ENCODE data around the gene F2RL1.
"Not testable (repeated sequence)": the region's sequence is repeated elsewhere in the genome, so short reads cannot be mapped to it uniquely, and the experiment has no call there.

F2RL1 gene

DNA sequence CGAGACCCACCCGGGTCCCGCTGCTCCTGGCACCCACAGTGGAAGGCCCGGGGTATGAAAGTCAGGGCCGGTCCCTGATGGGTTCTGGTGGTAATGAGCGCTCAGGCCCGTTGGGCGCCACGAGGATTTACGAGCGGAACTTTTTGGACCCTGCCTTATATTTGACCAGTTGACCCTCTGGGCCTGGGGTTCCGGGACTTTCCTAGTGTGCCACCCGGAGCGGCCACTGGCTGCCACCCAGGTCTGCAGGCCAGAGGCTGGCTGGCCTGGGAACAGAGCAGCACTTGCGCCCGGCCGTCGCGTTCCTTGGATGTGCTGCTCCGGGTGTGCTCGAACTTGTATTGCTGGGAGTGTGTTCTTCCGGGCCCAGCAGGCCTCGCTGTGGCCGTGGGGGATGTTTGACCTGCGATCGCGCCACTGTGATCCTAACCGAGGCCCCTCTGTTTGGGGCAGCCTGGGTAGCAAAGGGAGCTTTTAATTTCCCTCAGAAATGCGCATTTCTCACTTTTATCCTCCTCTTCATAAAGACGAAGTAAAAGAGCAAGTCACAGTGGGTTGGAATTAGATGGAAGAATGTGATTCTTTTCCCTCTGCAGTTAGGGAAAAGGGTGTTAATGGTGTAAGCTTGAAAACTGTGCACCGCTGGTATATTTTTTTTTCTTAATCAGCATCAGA, 1.2 kb downstream of the F2RL1 start:
- TF ChIP-seq CTCF (IDR thresholded peaks at IDR 0.05; ENCODE audit: insufficient read depth, missing control alignments) = no peak
- no peak for DNase-seq (ENCODE audit: insufficient read length, low spot score)
- no peak for FAIRE-seq

DNA sequence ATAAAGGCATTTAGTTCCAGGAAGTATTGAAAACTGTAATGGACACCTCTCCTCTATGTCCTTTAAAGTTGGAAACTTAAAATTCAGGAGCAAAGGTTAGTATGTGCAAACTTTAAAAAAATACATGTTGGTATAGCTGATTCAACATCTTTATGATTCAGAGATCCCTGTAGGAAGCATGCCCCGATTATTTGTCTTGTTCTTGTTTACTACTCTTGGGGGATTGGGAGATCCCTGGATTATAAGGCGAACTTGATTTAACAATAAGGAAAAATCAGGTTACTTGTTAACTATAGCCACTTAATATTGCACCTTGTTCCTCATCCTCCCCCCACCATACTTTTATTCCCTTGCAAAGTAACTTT, 1.7 kb downstream of the F2RL1 start:
- DNase-seq (ENCODE audit: insufficient read length, low spot score) (no peak), FAIRE-seq (no peak)
- no peak for TF ChIP-seq CTCF (IDR thresholded peaks at IDR 0.05; ENCODE audit: insufficient read depth, missing control alignments)

DNA sequence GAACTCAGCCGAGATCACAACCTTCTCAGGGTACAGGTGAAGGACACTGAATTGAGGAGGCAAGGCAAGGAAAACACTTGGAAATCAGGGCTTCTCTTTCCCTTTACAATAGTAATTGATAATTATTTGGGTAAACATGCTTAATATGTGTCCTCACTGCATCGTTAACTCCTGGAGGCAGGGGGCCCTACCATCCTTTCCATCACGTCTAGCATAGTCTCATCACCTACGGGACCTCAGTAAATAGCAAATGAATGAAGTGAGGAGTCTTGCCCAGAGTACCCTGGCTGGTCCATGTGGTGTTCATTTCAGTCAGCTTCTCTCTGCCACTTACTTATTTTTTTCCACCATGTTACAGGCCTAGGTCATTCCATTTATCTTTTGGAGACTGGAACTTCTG, 2.3 kb downstream of the F2RL1 start:
- TF ChIP-seq CTCF (IDR thresholded peaks at IDR 0.05; ENCODE audit: insufficient read depth, missing control alignments) = no peak
- DNase-seq (ENCODE audit: insufficient read length, low spot score) (no peak), FAIRE-seq (no peak)

DNA sequence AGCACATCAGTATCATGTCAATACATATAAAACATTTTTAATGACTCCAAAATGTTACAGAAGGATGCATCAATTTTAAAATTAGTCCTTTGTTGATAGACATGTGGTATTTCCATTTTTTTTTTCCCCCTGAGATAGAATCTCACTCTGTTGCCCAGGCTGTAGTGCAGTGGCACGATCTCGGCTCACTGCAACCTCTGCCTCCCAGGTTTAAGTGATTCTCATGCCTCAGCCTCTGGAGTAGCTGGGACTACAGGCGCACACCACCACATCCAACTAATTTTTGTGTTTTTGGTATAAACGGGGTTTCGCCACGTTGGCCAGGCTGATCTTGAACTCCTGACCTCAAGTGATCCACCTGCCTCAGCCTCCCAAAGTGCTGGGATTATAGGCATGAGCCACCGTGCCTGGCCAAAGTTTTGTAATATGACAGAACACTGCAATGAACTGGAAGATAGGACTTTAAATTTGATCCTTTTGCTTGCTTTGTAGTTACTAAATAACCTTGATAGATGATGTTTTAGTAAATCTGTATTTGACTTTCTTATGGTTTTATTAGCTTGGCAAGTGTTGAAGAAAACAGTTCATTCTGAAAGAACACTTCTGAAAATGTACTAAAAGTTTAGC, 3.4 kb downstream of the F2RL1 start:
- not testable (repeated sequence) for FAIRE-seq; DNase-seq (ENCODE audit: insufficient read length, low spot score)

- FAIRE-seq; DNase-seq (ENCODE audit: insufficient read length, low spot score): not testable (repeated sequence)
Observed at GRCh38 chr5:76826416-76826815, 7.6 kb downstream of the F2RL1 start.

GRCh38 chr5:76831110-76831452, 12.3 kb downstream of the F2RL1 start:
- FAIRE-seq (no peak), DNase-seq (ENCODE audit: insufficient read length, low spot score) (no peak)
- TF ChIP-seq CTCF (IDR thresholded peaks at IDR 0.05; ENCODE audit: insufficient read depth, missing control alignments) = no peak

DNA sequence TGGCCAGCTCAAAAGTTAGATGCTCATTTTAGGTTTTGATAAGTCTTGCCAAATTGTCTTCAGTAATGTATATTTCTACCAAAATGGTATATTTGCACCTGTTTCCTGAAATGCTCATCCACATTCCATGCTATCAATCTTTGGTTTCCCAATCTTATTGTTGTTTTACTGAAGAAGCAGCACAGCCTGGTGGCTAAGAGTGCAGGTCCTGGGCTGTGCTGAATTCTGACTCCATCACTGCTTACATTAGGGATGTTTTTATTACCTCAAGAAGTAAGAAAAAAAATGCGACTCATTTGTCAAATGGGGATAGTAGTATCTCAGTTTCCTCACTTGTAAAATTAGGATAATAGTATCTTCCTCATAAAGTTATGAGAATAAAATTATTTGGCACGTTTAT, 17.4 kb downstream of the F2RL1 start:
- no peak for TF ChIP-seq CTCF (IDR thresholded peaks at IDR 0.05; ENCODE audit: insufficient read depth, missing control alignments)
- no peak for DNase-seq (ENCODE audit: insufficient read length, low spot score)

DNA sequence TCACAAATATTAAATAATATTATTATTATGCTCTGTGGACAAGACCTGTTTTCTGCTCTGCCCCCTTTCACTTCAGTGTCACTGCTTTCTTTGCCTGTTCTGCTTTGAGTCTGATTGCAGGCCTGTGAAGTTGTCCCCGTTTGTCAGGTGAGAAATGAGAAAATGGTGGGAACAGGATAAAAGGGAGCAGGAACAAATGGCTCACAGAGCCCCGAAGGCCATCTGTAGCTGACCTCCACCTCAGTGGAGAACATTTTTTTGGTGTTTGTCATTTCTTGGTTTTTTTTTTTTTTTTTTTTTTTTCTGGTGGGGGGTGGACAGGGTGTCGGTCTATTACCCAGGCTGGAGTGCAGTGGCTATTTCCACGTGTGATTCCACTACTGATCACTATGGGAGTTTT, 17.8 kb downstream of the F2RL1 start:
- DNase-seq (ENCODE audit: insufficient read length, low spot score) (no peak), FAIRE-seq (no peak)
- no peak for TF ChIP-seq CTCF (IDR thresholded peaks at IDR 0.05; ENCODE audit: insufficient read depth, missing control alignments)

More for the DNA sequence above, 17.4 kb downstream of the F2RL1 start:
- no peak for FAIRE-seq

Data from D721Med (cell line).